Panc1 (cell line): Measurements from ENCODE around the gene HDAC7. TPM values are rescaled to one million over a fixed set of nuclear protein-coding genes. Genes with fewer than 3 reads are reported as not detected.
A peak's percentile ranks its signal among the peaks of the same experiment; 100 is the strongest.
"Not testable (repeated sequence)": the region's sequence is repeated elsewhere in the genome, so short reads cannot be mapped to it uniquely, and the experiment has no call there.

Experiments
- ATAC-seq: fragments of 200-7000 bp; cut with Tn5 transposase; 2 replicates; pipeline ENCODE4 v1.9.1; 2020; ENCODE audit warnings: mild to moderate bottlenecking, moderate library complexity
- BruUV-seq: library from RNA; stranded (reverse); fragments of 400-500 nt; replicated peaks from 2 replicates; lab custom pipeline; 2021; lab: Mats Ljungman, UMichigan
- CTCF ChIA-PET: fragments of 300-600 bp; sonication (Branson Sonifier 250); formaldehyde crosslinking; loops from one replicate; lab custom pipeline; 2022; ENCODE audit warnings: antibody characterized with exemption; lab: Charles Lee
- POLR2A ChIA-PET: fragments of 300-600 bp; sonication (Branson Sonifier 250); formaldehyde crosslinking; loops from one replicate; lab custom pipeline; 2022; ENCODE audit warnings: antibody characterized with exemption; lab: Charles Lee
- DNase-seq: peaks from one replicate; pipeline ENCODE4 v3.0.0-alpha.2; 2010; ENCODE audit warnings: low read depth, low spot score
- H3K27ac ChIP-seq: 2 replicates; pipeline ENCODE4 v1.5.1; 2011; ENCODE audit warnings: mild to moderate bottlenecking, low read length, inconsistent platforms
- H3K27me3 ChIP-seq: fragments of 200-500 bp; sonication (Bioruptor generic); 2 replicates; pipeline ENCODE4 v1.6.0; 2014; ENCODE audit warnings: low read length, inconsistent platforms; ENCODE audit not compliant: control insufficient read depth, insufficient read depth
- H3K36me3 ChIP-seq: fragments of 200-500 bp; sonication (Bioruptor generic); 2 replicates; pipeline ENCODE4 v1.5.1; 2014; ENCODE audit warnings: inconsistent platforms, mild to moderate bottlenecking, low read length, moderate library complexity; ENCODE audit not compliant: control insufficient read depth, insufficient read depth
- H3K4me1 ChIP-seq: 2 replicates; pipeline ENCODE4 v1.5.1; 2011; ENCODE audit warnings: inconsistent platforms, mild to moderate bottlenecking, low read length, moderate library complexity; ENCODE audit not compliant: control insufficient read depth, insufficient read depth
- H3K4me3 ChIP-seq, 2 experiments: 2 replicates each; pipeline ENCODE4 v1.5.1; 2011 to 2012; ENCODE audit warnings: low read depth in 2 of 2, low read length in 2 of 2, mild to moderate bottlenecking in 2 of 2, inconsistent platforms in 1 of 2, moderate library complexity in 1 of 2
- H3K9me3 ChIP-seq: fragments of 200-500 bp; sonication (Bioruptor generic); 2 replicates; pipeline ENCODE4 v1.5.1; 2014; ENCODE audit warnings: low read depth, mild to moderate bottlenecking, inconsistent platforms, low read length, moderate library complexity; ENCODE audit not compliant: control insufficient read depth, insufficient read depth
- POLR2AphosphoS5 ChIP-seq: IDR thresholded peaks from 2 replicates; pipeline ENCODE4 v1.6.1; 2012; ENCODE audit warnings: mild to moderate bottlenecking, low read depth, low read length, moderate library complexity
- REST ChIP-seq, 2 experiments: IDR thresholded peaks; 2 replicates each; pipeline ENCODE4 v1.6.1; 2011 to 2012; ENCODE audit warnings: low read depth in 2 of 2, control low read depth in 1 of 2, low read length in 1 of 2, mild to moderate bottlenecking in 1 of 2, moderate library complexity in 1 of 2; ENCODE audit not compliant: insufficient read depth in 1 of 2
- SIN3A ChIP-seq: IDR thresholded peaks from 2 replicates; pipeline ENCODE4 v1.6.1; 2012; ENCODE audit warnings: low read depth, mild to moderate bottlenecking, low read length, moderate library complexity, borderline replicate concordance; ENCODE audit not compliant: insufficient read depth
- TCF7L2 ChIP-seq: IDR thresholded peaks from 2 replicates; pipeline ENCODE4 v1.6.1; 2011; ENCODE audit warnings: mild to moderate bottlenecking, low read depth, low read length, inconsistent platforms
- in situ Hi-C: cut with HindIII; loops from 2 replicates; pipeline ENCODE4 v1.10.0; 2016; ENCODE audit warnings: low sequenced_read_pairs, low pct_unique_long_range_greater_than_20kb
- intact Hi-C: fragments of 100-400 bp; cut with micrococcal nuclease; formaldehyde crosslinking; loops from one replicate; pipeline ENCODE4 v1.10.0; 2022; ENCODE audit not compliant: unreplicated experiment
- total RNA-seq: library from RNA; stranded (reverse); gene quantifications from one replicate; pipeline ENCODE4 v1.2.1, GENCODE V29; 2021; ENCODE audit not compliant: unreplicated experiment
- TF ChIP-seq, protein P1 (sequence below): fragments of 450-650 bp; IDR thresholded peaks from 2 replicates; pipeline ENCODE4 v1.5.1; 2017; ENCODE audit warnings: mild to moderate bottlenecking

The HDAC7 gene
- total RNA-seq, 1 experiment from 2014 or later = 84.2 TPM

GRCh38 chr12:47817272-47818006 lies 2.3 kb downstream of the HDAC7 start:
- TSS peak; percentile 77 for BruUV-seq
- TF ChIP-seq POLR2AphosphoS5 = no peak; the same call in 1 of the 2 replicates
- TF ChIP-seq, protein P1, sequence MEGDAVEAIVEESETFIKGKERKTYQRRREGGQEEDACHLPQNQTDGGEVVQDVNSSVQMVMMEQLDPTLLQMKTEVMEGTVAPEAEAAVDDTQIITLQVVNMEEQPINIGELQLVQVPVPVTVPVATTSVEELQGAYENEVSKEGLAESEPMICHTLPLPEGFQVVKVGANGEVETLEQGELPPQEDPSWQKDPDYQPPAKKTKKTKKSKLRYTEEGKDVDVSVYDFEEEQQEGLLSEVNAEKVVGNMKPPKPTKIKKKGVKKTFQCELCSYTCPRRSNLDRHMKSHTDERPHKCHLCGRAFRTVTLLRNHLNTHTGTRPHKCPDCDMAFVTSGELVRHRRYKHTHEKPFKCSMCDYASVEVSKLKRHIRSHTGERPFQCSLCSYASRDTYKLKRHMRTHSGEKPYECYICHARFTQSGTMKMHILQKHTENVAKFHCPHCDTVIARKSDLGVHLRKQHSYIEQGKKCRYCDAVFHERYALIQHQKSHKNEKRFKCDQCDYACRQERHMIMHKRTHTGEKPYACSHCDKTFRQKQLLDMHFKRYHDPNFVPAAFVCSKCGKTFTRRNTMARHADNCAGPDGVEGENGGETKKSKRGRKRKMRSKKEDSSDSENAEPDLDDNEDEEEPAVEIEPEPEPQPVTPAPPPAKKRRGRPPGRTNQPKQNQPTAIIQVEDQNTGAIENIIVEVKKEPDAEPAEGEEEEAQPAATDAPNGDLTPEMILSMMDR = peak; percentile 26; the same call in 1 of the 2 replicates
- TF ChIP-seq TCF7L2 = no peak
- Histone ChIP-seq H3K9me3 (no peaks in the 10 kb centered on the region), H3K27ac (peak overlapping the region; percentile 86), H3K36me3 (no peaks in the 10 kb centered on the region), H3K27me3 (no peaks in the 10 kb centered on the region), H3K4me3 (peak overlapping the region; percentile 63 to 81), H3K4me1 (peaks cover 71% of the 10 kb centered on the region)
- intact Hi-C loops = no loop called here
- no peak for DNase-seq
- in situ Hi-C loops = no loop called here
- ChIA-PET CTCF (interaction anchor here (0.6 to 1.7 kb wide), 8 partner anchors 11 to 23 kb away, joined by 3 to 8 read pairs (median 4); no protein-coding TSS in a partner anchor), POLR2A (interaction anchor here (1.0 to 1.2 kb wide), 2 partner anchors 10 to 21 kb away, joined by 3 to 4 read pairs; no protein-coding TSS in a partner anchor)
- ATAC-seq = no peak

DNA sequence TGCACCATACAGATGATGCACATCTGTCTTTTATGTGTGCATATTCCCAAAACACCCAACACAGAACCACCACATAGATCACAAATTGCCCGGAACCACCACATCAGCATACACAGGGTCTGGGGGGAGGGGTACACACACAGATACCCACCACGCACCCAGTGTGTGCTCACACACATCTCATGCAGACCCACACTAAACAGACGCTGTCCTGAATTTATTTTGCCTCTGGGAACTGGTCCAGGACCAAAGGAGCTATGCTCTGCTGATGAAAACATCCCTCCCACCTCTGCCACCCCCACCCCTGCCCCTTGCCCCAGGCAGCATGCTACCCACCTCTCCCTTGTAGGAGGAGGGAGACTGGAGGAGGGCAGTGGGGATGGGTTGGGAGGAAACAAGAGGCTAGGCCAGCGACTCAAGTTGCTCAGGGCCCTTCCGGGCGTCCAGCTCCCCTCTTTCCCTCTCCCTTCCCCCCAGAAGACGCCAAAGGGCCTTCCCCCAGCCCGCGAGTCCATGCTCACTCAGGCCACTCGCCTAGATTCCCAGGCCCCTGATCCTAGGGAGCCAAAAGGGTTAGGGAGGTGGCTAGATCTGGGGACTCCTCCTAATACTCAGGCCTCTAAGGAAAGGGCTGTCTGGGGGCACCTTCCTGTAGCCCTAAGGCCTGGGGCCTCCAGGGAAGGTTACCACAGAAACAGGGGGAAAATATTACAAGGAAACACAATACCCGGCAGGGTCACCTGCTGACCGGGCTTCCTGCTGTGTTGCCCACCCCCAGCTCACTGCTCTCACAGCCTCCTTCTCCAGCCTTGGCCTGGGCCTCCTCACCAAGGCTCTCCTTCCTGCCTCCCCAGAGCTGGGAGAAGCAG lies 3.1 kb downstream of the HDAC7 start:
- no peak for DNase-seq
- intact Hi-C loops = no loop called here
- peaks cover 71% of the 10 kb centered on the region for H3K4me1 ChIP-seq
- CTCF ChIA-PET = interaction anchor here (0.8 to 1.7 kb wide), 5 partner anchors 14 to 24 kb away, joined by 3 to 8 read pairs (median 4); no protein-coding TSS in a partner anchor
- no TSS peak for BruUV-seq
- TF ChIP-seq, protein P1 = no peak
- TF ChIP-seq TCF7L2 (no peak), REST (IDR thresholded peaks at IDR 0.05; ENCODE audit: insufficient read depth in 1 of 2, low read depth in 2 of 2, low read length in 1 of 2) (no peak), SIN3A (no peak), POLR2AphosphoS5 (no peak)
- H3K27me3 ChIP-seq = no peaks in the 10 kb centered on the region
- in situ Hi-C loops = no loop called here
- no peaks in the 10 kb centered on the region for H3K9me3 ChIP-seq
- no peak for ATAC-seq
- POLR2A ChIA-PET = interaction anchor here (1.0 to 1.2 kb wide), 2 partner anchors 9 to 22 kb away, joined by 3 to 4 read pairs; no protein-coding TSS in a partner anchor
- peak overlapping the region; percentile 63 to 81 for H3K4me3 ChIP-seq
- peak overlapping the region; percentile 86 for H3K27ac ChIP-seq
- no peaks in the 10 kb centered on the region for H3K36me3 ChIP-seq

DNA sequence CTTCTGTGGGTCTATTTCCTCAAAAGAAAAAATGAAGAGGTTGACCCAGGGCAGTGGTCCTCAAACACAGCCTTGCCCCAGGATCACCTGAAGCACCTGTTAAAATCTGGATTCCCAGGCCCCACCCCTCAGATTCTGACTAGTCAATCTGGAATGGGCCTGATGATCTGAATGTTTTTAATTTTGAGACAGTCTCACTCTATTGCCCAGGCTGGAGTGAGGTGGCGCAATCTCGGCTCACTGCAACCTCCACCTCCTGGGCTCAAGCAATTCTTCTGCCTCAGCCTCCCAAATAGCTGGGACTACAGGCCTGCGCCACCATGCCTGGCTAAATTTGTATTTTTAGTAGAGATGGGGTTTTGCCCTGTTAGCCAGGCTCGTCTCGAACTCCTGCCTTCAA lies 4.3 kb downstream of the HDAC7 start:
- CTCF ChIA-PET, in situ Hi-C loops: not testable (repeated sequence)
- TSS peak; percentile 12 for BruUV-seq

More for the DNA sequence above, 4.3 kb downstream of the HDAC7 start:
- DNase-seq, intact Hi-C loops, ATAC-seq, H3K4me3 ChIP-seq, H3K9me3 ChIP-seq, H3K27me3 ChIP-seq, H3K36me3 ChIP-seq, POLR2A ChIA-PET: not testable (repeated sequence)
- Histone ChIP-seq H3K4me1 (peaks cover 71% of the 10 kb centered on the region), H3K27ac (peak overlapping the region; percentile 88)
